GM21723 (cell line): ENCODE results near the gene ECSIT.
"Not testable (repeated sequence)": the region's sequence is repeated elsewhere in the genome, so short reads cannot be mapped to it uniquely, and the experiment has no call there.

Experiments
- ATAC-seq: cut with Tn5 transposase; IDR thresholded peaks from one replicate; pipeline ENCODE4 v1.9.1; 2021; ENCODE audit warnings: mild to moderate bottlenecking, moderate library complexity; ENCODE audit not compliant: unreplicated experiment

The ECSIT gene, protein sequence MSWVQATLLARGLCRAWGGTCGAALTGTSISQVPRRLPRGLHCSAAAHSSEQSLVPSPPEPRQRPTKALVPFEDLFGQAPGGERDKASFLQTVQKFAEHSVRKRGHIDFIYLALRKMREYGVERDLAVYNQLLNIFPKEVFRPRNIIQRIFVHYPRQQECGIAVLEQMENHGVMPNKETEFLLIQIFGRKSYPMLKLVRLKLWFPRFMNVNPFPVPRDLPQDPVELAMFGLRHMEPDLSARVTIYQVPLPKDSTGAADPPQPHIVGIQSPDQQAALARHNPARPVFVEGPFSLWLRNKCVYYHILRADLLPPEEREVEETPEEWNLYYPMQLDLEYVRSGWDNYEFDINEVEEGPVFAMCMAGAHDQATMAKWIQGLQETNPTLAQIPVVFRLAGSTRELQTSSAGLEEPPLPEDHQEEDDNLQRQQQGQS

DNA sequence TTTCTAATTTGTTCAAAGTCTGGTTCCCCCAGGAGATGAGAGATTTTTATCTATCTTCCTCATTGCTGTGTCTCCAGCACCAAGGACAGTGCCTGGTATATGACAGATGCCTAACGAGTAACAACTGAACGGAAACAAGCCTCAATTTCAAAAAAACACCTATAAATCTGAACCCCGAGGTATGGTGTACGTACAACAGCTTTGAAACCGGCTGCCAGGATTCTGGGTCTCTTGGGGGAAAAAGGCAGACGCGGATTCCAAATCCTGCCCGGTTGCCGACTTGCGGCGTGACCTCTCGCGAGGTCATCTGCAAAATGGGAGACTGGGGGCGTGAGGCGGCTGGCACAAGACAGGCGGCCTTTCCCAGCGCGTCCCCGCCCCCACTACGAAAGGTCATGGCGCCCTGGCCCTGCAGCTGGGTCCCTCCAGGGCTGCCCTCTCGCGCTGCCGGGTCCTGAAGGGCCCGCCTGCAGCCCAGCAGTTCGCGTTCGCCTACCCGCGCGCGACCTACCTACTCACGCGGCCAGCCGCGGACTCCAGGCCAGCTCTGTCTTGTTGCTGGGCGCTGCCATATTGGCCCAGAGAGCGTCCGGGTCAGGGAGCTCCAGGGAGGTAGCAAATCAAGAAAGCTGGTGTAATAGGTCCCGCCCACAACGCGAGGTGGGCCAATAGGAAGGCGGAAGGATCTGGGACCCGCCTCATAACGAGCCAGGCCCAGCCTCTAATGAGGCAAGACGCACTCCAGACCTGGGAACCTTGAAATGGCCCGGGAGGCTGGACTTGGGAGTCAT lies at the start of gene ECSIT:
Gene ECSIT, minus strand, starts transcription at position 584 of the 791 bp plus-strand sequence. CDS start 9,964 bp downstream, outside the sequence.
- peak; percentile 93 for ATAC-seq

- ATAC-seq: no peak
Observed at GRCh38 chr19:11577451-11578257, 48.7 kb upstream of the ECSIT start, which contains the start of gene ACP5. ACP5 (minus strand) TSS chr19:11577645; CDS start chr19:11577317, 328 bp downstream.

DNA sequence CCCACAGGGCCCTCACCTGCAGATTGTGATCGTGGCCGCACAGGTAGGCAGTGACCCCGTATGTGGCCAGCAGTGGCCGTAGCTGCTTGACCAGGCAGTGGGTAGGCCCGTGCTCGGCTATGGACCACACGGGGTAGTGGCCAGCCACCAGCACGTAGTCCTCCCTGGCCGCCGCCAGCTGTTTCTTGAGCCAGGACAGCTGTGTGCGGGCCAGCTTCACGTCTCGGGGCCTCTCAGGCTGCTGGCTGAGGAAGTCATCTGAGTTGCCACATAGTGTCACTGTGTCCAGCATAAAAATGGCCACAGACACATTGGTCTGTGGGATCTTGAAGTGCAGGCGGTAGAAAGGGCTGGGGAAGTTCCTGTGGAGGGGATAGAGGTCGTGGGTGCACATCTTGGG lies 47.3 kb upstream of the ECSIT start:
- ATAC-seq: no peak

GRCh38 chr19:11574689-11575088 lies 45.8 kb upstream of the ECSIT start:
- ATAC-seq: no peak

GRCh38 chr19:11573763-11574162 lies 44.8 kb upstream of the ECSIT start:
- not testable (repeated sequence) for ATAC-seq

GRCh38 chr19:11573354-11573753 lies 44.4 kb upstream of the ECSIT start:
- not testable (repeated sequence) for ATAC-seq

DNA sequence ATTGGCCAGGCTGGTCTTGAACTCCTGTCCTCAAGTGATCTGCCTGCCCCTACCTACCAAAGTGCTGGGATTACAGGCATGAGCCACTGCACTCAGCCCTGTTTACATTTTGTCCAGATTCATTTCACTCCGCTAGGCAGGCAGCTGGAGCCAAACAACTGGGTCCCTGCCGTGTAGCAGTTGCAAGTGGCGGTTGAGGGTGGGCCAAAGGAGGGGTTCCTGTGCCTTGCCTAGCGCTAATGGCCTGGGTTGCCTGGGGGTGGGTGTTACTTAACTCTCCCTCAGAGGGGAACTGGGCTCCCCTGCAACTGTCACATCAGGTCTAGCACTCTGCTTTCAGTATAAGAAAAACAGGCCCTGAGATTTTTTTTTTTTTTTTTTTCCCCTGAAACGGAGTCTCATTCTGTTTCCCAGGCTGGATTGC lies 41.1 kb upstream of the ECSIT start:
- no peak for ATAC-seq

DNA sequence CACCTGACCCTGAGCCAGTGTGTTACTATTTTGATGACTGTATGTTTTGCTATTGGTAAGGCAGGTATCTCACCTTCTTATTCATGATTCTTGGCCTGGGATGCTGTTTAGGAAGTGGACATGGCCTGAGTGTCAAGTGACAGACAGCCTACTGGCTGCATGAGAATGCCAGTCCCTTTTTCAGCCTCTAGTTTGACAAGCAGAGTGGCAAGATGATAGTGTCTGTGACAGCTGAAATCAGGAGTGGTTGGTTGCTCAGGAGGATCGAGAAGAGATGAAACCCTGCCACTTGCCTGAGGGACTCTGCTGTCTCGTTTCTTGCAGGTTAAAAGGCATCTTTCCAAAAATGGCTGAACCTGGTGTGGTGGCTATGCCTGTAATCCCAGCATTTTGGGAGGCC lies 37.2 kb upstream of the ECSIT start:
- no peak for ATAC-seq

GRCh38 chr19:11565649-11565980 lies 36.7 kb upstream of the ECSIT start:
- not testable (repeated sequence) for ATAC-seq

- not testable (repeated sequence) for ATAC-seq
Observed at GRCh38 chr19:11564082-11564807, 35.3 kb upstream of the ECSIT start.

GRCh38 chr19:11563532-11563931 lies 34.6 kb upstream of the ECSIT start:
- no peak for ATAC-seq

DNA sequence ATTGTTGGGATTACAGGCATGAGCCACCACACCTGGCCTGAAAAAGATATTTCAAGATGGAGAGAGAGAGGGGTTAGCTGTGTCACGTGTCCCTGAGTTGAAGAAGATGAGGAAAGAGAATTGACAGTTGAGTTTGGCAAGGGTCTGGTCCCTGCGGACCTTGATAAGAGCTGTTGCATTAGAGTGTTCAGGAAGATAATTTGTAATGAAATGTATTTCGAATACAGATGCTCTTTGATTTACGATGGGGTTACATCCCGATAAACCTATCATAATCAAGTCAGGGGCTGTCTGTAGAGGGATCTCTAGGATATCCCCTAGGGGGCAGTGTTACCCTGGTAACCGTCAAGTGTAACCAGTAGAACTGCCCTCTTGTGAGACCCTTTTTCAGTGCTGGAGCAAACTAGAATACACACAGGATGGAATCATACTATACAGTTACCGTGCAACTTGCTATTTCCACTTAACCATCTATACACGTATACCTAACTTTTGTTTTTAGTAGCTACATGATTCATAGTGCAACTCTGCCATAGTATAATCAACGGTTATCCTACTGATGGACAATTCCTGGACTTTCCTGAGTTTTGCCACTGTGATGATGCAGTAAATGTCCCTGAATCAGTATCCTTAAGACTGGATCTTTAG lies 31.6 kb upstream of the ECSIT start:
- peak; percentile 47 for ATAC-seq

DNA sequence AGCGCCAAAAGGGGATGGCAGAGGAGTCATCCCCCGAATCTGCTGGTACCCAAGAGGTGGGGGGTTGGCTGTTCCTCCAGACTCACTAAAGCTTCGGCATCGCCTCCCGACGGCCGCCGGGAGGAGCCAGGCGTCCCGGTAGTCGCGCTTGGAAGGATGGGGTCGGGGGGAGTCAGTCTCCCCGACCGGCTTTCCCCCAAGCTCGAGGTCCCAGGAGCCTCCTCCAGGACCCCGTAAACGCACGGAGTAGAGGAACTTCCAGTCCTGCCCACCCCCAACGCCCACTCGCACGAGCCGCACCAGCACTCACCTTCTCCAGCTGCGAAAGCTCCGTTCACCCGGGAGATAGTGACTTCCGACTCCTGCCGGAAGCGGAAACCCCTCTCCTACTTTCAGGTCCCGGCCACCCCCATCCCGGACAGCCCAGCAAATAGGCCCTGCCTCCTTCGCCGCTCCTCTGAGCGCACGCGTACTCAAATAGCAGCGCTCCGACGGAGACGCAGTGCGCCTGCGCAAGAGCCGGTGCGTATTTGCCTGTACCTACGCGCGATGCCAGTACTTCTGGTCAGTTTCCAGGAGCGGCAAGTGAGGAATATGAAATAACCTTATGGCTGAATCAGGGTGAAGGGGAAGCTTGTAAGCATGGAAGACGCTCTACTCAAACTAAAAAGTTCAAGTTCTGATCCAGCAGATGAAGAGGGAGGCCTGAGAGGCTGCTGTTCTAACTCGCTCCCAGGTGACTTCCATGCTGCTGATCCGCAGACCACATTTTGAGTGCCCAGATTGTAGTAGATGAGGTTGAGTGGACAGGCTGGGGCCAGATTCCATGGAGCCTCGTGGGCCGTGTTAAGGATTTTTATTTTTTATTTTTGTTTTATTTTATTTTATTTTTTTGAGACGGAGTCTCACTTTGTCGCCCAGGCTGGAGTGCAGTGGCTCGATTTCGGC lies 30.2 kb upstream of the ECSIT start, which contains the start of gene ELOF1:
Gene ELOF1, minus strand, starts transcription at position 350 of the 948 bp plus-strand sequence. CDS start 4,883 bp downstream, outside the sequence.
- peak; percentile 68 for ATAC-seq

DNA sequence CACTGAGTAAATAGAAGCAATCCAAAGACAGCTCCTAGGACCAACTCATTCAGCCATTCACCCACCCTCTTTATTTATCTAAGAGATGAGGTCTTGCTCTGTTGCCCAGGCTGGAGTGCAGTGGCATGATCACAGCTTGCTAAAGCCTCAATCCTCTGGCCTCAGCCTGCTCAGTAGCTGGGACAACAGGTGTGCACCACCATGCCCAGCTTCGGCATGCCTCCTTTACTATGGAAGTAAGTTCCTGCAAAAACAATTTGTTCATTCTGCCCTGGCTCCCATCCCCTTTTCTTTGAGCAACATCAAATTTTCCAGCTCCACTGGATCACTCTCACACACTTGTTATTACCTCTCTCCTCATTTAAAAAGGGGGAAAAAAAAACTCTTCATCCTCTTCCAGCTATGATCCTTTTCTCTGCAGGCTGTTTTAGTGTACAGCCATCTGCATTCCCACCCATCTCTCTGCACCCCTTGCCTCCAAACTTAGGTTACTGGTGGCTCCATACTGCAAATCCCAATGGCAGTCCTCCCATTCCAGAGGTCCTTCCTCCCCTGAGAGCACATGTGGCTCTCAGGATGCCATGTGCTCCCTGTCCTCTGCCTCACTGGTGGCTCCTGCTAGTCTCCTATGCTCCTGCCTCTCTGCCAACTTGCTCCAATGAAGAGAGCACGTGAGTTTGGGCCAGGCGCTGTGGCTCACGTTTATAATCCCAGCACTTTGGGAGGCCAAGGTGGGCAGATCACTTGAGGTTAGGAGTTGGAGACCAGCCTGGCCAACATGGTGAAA lies 27.9 kb upstream of the ECSIT start:
- ATAC-seq: no peak

GRCh38 chr19:11555246-11555645 lies 26.3 kb upstream of the ECSIT start:
- no peak for ATAC-seq

DNA sequence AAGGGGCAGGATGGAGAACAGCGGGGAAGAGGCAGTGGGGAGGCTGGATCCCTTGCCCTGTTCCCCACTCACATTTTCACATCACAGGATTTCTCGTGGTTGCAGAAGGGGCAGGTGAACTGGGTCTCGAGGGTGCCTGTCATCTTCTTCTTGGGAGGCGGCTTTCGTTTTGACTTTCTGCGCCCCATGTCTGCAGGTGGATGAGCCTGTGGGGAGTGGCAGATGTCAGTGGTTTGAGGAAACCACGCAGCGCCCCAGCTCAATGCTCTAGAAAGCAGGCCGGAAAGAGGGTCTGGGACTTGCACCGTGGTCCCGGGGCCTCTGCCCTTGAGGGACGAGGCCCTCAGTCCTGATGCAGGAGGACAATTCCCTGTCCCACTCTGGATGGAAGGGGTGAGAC lies 25.2 kb upstream of the ECSIT start:
- ATAC-seq: no peak

GRCh38 chr19:11552666-11553372 lies 23.9 kb upstream of the ECSIT start:
- ATAC-seq: no peak
